ENCODE results near the gene GALNT2.

Gene GALNT2

GRCh38 chr1:230284891-230285290 is 217.9 kb downstream of the GALNT2 start:
- Histone ChIP-seq H3K79me2 (ENCODE audit: low read length) (no peaks in the 10 kb centered on the region), H2AFZ (ENCODE audit: low read length) (no peak overlapping the region), H3K9me3 (replicated peaks; ENCODE audit: insufficient read depth, low read length) (no peaks in the 10 kb centered on the region), H3K27me3 (replicated peaks; ENCODE audit: insufficient read depth, low read length) (no peaks in the 10 kb centered on the region), H3K36me3 (replicated peaks; ENCODE audit: insufficient read depth, low read length) (no peaks in the 10 kb centered on the region), H3K9me2 (replicated peaks; ENCODE audit: insufficient read depth, low read length) (no peaks in the 10 kb centered on the region), H4K20me1 (ENCODE audit: insufficient read depth, low read length) (no peaks in the 10 kb centered on the region), H3K4me1 (ENCODE audit: low read length) (no peaks in the 10 kb centered on the region), H3K4me2 (ENCODE audit: low read depth, low read length) (no peak overlapping the region), H3F3A (ENCODE audit: insufficient read depth, low read length) (no peaks in the 10 kb centered on the region), H3K27ac (ENCODE audit: low read length) (no peak overlapping the region), H3K4me3 (ENCODE audit: low read length) (no peak overlapping the region), H3K9ac (ENCODE audit: low read length) (no peak overlapping the region)
- TF ChIP-seq EZH2 (optimal IDR thresholded peaks at IDR 0.05; ENCODE audit: low read depth, low read length) (no peak), CTCF (IDR thresholded peaks at IDR 0.05; ENCODE audit: low read length) (no peak), EZH2phosphoT487 (IDR thresholded peaks at IDR 0.05; ENCODE audit: low read length) (no peak)
- DNase-seq: no peak

GRCh38 chr1:230285351-230285750 is 218.3 kb downstream of the GALNT2 start:
- H3K79me2 ChIP-seq (ENCODE audit: low read length): no peaks in the 10 kb centered on the region
- H4K20me1 ChIP-seq (ENCODE audit: insufficient read depth, low read length): no peaks in the 10 kb centered on the region
- no peaks in the 10 kb centered on the region for H3K36me3 ChIP-seq (replicated peaks; ENCODE audit: insufficient read depth, low read length)
- H2AFZ ChIP-seq (ENCODE audit: low read length): no peak overlapping the region
- no peaks in the 10 kb centered on the region for H3K27me3 ChIP-seq (replicated peaks; ENCODE audit: insufficient read depth, low read length)
- H3F3A ChIP-seq (ENCODE audit: insufficient read depth, low read length): no peaks in the 10 kb centered on the region
- no peak overlapping the region for H3K9ac ChIP-seq (ENCODE audit: low read length)
- no peaks in the 10 kb centered on the region for H3K9me2 ChIP-seq (replicated peaks; ENCODE audit: insufficient read depth, low read length)
- no peak overlapping the region for H3K4me2 ChIP-seq (ENCODE audit: low read depth, low read length)
- DNase-seq: no peak
- no peaks in the 10 kb centered on the region for H3K9me3 ChIP-seq (replicated peaks; ENCODE audit: insufficient read depth, low read length)
- H3K4me1 ChIP-seq (ENCODE audit: low read length): no peaks in the 10 kb centered on the region
- no peak for TF ChIP-seq EZH2 (optimal IDR thresholded peaks at IDR 0.05; ENCODE audit: low read depth, low read length)
- no peak for TF ChIP-seq EZH2phosphoT487 (IDR thresholded peaks at IDR 0.05; ENCODE audit: low read length)
- TF ChIP-seq CTCF (IDR thresholded peaks at IDR 0.05; ENCODE audit: low read length): no peak
- H3K27ac ChIP-seq (ENCODE audit: low read length): no peak overlapping the region
- H3K4me3 ChIP-seq (ENCODE audit: low read length): no peak overlapping the region

DNA sequence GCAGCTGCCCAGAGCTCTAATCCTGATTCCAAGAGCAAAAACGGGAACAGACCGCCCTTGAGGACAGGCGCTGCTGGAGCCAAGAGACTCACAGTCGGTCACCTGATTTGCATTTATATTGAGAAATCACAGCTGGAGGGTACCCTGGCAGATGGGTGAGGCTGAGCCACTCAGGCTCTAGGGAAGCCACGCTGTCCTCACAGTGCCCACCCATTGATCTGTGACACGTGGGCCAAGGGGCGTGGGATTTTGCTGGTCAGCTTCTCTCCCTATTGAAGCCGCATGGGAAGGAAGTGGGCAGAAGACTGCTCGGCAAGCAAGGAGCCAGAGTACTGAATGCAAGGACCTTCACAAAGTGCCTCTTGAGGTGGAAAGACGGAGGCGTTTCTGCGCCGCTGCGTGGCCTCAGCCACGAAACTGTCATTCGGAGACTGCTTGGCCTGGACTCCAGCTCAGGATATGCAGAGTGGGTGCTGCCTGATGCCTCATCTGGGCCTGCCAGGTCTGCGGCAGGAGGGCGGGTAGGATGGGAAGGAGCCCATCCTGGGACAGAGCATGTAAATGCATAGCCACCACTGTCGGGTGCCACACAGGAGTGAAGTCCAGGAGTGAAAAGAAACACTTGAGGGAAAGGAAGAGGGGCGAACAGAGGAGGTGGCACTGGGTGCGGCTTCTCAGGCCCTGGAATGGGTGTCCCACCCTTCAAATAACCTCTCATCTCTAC is 219.3 kb downstream of the GALNT2 start:
- Histone ChIP-seq H3K4me3 (ENCODE audit: low read length) (no peak overlapping the region), H3F3A (ENCODE audit: insufficient read depth, low read length) (no peaks in the 10 kb centered on the region), H3K79me2 (ENCODE audit: low read length) (no peaks in the 10 kb centered on the region), H3K27me3 (replicated peaks; ENCODE audit: insufficient read depth, low read length) (no peaks in the 10 kb centered on the region), H3K9me3 (replicated peaks; ENCODE audit: insufficient read depth, low read length) (no peaks in the 10 kb centered on the region), H3K9ac (ENCODE audit: low read length) (no peak overlapping the region), H3K36me3 (replicated peaks; ENCODE audit: insufficient read depth, low read length) (no peaks in the 10 kb centered on the region), H3K4me2 (ENCODE audit: low read depth, low read length) (no peak overlapping the region), H4K20me1 (ENCODE audit: insufficient read depth, low read length) (no peaks in the 10 kb centered on the region), H2AFZ (ENCODE audit: low read length) (no peak overlapping the region), H3K9me2 (replicated peaks; ENCODE audit: insufficient read depth, low read length) (no peaks in the 10 kb centered on the region), H3K4me1 (ENCODE audit: low read length) (no peaks in the 10 kb centered on the region), H3K27ac (ENCODE audit: low read length) (no peak overlapping the region)
- DNase-seq: no peak
- TF ChIP-seq EZH2 (optimal IDR thresholded peaks at IDR 0.05; ENCODE audit: low read depth, low read length): no peak
- no peak for TF ChIP-seq CTCF (IDR thresholded peaks at IDR 0.05; ENCODE audit: low read length)
- no peak for TF ChIP-seq EZH2phosphoT487 (IDR thresholded peaks at IDR 0.05; ENCODE audit: low read length)

Data from MM.1S (cell line).